ENCODE results near the gene FCER2. TPM values are rescaled to one million over a fixed set of nuclear protein-coding genes. Genes with fewer than 3 reads are reported as not detected.
"Not testable (repeated sequence)": the region's sequence is repeated elsewhere in the genome, so short reads cannot be mapped to it uniquely, and the experiment has no call there.

FCER2 gene
- total RNA-seq, 1 donor from 2014 or later = not detected

- TF ChIP-seq, protein P1, sequence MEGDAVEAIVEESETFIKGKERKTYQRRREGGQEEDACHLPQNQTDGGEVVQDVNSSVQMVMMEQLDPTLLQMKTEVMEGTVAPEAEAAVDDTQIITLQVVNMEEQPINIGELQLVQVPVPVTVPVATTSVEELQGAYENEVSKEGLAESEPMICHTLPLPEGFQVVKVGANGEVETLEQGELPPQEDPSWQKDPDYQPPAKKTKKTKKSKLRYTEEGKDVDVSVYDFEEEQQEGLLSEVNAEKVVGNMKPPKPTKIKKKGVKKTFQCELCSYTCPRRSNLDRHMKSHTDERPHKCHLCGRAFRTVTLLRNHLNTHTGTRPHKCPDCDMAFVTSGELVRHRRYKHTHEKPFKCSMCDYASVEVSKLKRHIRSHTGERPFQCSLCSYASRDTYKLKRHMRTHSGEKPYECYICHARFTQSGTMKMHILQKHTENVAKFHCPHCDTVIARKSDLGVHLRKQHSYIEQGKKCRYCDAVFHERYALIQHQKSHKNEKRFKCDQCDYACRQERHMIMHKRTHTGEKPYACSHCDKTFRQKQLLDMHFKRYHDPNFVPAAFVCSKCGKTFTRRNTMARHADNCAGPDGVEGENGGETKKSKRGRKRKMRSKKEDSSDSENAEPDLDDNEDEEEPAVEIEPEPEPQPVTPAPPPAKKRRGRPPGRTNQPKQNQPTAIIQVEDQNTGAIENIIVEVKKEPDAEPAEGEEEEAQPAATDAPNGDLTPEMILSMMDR (IDR thresholded peaks at IDR 0.05; ENCODE audit: insufficient read depth, low read length, severe bottlenecking) = no peak
Observed at GRCh38 chr19:7645656-7646425, 56.1 kb downstream of the FCER2 start.

GRCh38 chr19:7645163-7645562 is 56.8 kb downstream of the FCER2 start:
- Histone ChIP-seq H3K27me3 (ENCODE audit: control insufficient read depth, insufficient read depth, low read length) (no peaks in the 10 kb centered on the region), H3K4me3 (ENCODE audit: low read depth, low read length) (no peak overlapping the region), H3K36me3 (ENCODE audit: control insufficient read depth, insufficient read depth, low read length) (peaks cover 13% of the 10 kb centered on the region)
- no peak for DNase-seq (ENCODE audit: low read depth)
- TF ChIP-seq, protein P1 (IDR thresholded peaks at IDR 0.05; ENCODE audit: insufficient read depth, low read length, severe bottlenecking) = no peak
- FAIRE-seq = no peak

More at GRCh38 chr19:7645656-7646425, 56.1 kb downstream of the FCER2 start:
- DNase-seq (ENCODE audit: low read depth) (no peak), FAIRE-seq (no peak)
- Histone ChIP-seq H3K36me3 (ENCODE audit: control insufficient read depth, insufficient read depth, low read length) (peaks cover 13% of the 10 kb centered on the region), H3K27me3 (ENCODE audit: control insufficient read depth, insufficient read depth, low read length) (no peaks in the 10 kb centered on the region), H3K4me3 (ENCODE audit: low read depth, low read length) (no peak overlapping the region)

GRCh38 chr19:7644550-7644877 is 57.4 kb downstream of the FCER2 start:
- H3K36me3 ChIP-seq (ENCODE audit: control insufficient read depth, insufficient read depth, low read length) = peaks cover 16% of the 10 kb centered on the region
- TF ChIP-seq, protein P1 (IDR thresholded peaks at IDR 0.05; ENCODE audit: insufficient read depth, low read length, severe bottlenecking) = no peak
- no peak overlapping the region for H3K4me3 ChIP-seq (ENCODE audit: low read depth, low read length)
- DNase-seq (ENCODE audit: low read depth) = no peak
- no peaks in the 10 kb centered on the region for H3K27me3 ChIP-seq (ENCODE audit: control insufficient read depth, insufficient read depth, low read length)
- FAIRE-seq = no peak

DNA sequence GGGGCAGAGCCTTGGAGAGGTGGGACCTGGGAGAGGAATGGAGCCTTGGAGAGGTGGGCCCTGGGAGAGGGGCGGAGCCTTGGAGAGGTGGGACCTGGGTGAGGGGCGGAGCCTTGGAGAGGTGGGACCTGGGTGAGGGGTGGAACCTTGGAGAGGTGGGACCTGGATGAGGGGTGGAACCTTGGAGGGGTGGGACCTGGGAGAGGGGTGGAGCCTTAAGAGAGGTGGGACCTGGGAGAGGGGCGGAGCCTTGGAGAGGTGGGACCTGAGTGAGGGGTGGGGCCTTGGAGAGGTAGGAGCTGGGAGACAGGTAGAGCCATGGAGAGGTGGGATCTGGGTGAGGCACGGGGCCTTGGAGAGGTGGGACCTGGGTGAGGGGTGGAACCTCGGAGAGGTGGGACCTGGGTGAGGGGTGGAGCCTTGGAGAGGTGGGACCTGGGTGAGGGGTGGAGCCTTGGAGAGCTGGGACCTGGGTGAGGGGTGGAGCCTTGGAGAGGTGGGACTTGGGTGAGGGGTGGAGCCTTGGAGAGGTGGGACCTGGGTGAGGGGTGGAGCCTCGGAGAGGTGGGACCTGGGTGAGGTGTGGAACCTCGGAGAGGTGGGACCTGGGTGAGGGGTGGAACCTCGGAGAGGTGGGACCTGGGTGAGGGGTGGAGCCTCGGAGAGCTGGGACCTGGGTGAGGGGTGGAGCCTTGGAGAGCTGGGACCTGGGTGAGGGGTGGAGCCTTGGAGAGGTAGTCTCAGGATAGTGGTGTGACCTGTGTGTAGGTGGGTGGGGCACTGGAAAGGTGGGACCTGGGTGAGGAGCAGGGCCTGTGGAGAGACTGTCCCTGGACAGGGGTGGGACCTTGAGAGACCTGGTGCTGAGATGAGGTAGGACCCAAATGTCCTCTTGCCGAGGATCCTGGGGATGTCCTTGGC is 58.0 kb downstream of the FCER2 start:
- FAIRE-seq; H3K27me3 ChIP-seq (ENCODE audit: control insufficient read depth, insufficient read depth, low read length); H3K4me3 ChIP-seq (ENCODE audit: low read depth, low read length): not testable (repeated sequence)
- H3K36me3 ChIP-seq (ENCODE audit: control insufficient read depth, insufficient read depth, low read length) = peaks cover 17% of the 10 kb centered on the region
- DNase-seq (ENCODE audit: low read depth) = peak; percentile 50

DNA sequence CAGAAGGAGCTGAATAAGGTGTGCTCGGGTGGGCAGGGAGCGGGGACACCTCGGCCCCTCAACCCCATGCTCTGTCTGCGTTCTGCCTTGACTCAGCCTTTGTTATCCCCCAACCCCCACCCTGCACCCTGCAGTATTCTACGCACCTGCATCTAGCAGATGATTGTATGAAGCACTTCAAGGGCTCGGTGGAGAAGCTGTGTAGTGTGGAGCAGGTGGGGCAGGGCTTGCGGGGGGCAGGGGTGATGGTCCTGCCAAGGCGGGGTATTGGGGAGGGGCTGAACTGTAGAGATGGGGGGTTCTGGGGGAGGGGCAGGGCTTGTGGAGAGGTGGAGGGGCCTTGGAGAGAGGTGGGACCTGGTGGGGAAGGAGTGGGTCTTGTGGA is 58.9 kb downstream of the FCER2 start:
- H3K27me3 ChIP-seq (ENCODE audit: control insufficient read depth, insufficient read depth, low read length) = no peaks in the 10 kb centered on the region
- no peak for DNase-seq (ENCODE audit: low read depth)
- H3K4me3 ChIP-seq (ENCODE audit: low read depth, low read length) = no peak overlapping the region
- H3K36me3 ChIP-seq (ENCODE audit: control insufficient read depth, insufficient read depth, low read length) = peaks cover 17% of the 10 kb centered on the region
- FAIRE-seq = no peak
- TF ChIP-seq, protein P1 (IDR thresholded peaks at IDR 0.05; ENCODE audit: insufficient read depth, low read length, severe bottlenecking) = no peak

- DNase-seq (ENCODE audit: low read depth) = no peak
- FAIRE-seq = no peak
- Histone ChIP-seq H3K27me3 (ENCODE audit: control insufficient read depth, insufficient read depth, low read length) (no peaks in the 10 kb centered on the region), H3K36me3 (ENCODE audit: control insufficient read depth, insufficient read depth, low read length) (peaks cover 16% of the 10 kb centered on the region), H3K4me3 (ENCODE audit: low read depth, low read length) (no peak overlapping the region)
- TF ChIP-seq, protein P1 (IDR thresholded peaks at IDR 0.05; ENCODE audit: insufficient read depth, low read length, severe bottlenecking) = no peak
Observed at GRCh38 chr19:7642295-7643030, 59.5 kb downstream of the FCER2 start.

All from bronchial epithelial cell (primary cell).